Heart left ventricle (tissue), 16 donors: ENCODE measurements around the gene TNFSF13B. TPM values are rescaled to one million over a fixed set of nuclear protein-coding genes. Genes with fewer than 3 reads are reported as not detected.
"Not testable (repeated sequence)": the region's sequence is repeated elsewhere in the genome, so short reads cannot be mapped to it uniquely, and the experiment has no call there.

Source experiments
- ATAC-seq, 4 donors: fragments of 200-7000 bp; cut with Tn5 transposase; one replicate each; pipeline ENCODE4 v1.9.1; 2020 to 2022; ENCODE audit warnings: moderate library complexity in 4 of 4, mild to moderate bottlenecking in 3 of 4, moderate number of reproducible peaks in 1 of 4
- DNase-seq, 5 donors: peaks; one replicate each; pipeline ENCODE4 v3.0.0-alpha.2; 2020
- H3K27ac ChIP-seq, 12 donors: fragments of 200-600 bp; sonication (generic) in 4 of 12; one replicate each; pipeline versions ENCODE4 v1.5.0 to v1.8.0; 2016 to 2022; ENCODE audit warnings: mild to moderate bottlenecking in 2 of 12
- H3K27me3 ChIP-seq, 9 donors: fragments of 200-600 bp; sonication (generic) in 2 of 9; one replicate each; pipeline versions ENCODE4 v1.5.1 to v1.8.0; 2016 to 2022; ENCODE audit warnings: mild to moderate bottlenecking in 3 of 9
- H3K36me3 ChIP-seq, 9 donors: fragments of 200-600 bp; sonication (generic) in 2 of 9; one replicate each; pipeline versions ENCODE4 v1.5.0 to v1.8.0; 2018 to 2022; ENCODE audit warnings: mild to moderate bottlenecking in 2 of 9
- H3K4me1 ChIP-seq, 12 donors: fragments of 200-600 bp; sonication (generic) in 4 of 12; one replicate each; pipeline versions ENCODE4 v1.5.0 to v1.8.0; 2016 to 2022; ENCODE audit warnings: mild to moderate bottlenecking in 3 of 12
- H3K4me3 ChIP-seq, 12 donors: fragments of 200-600 bp; sonication (generic) in 4 of 12; one replicate each; pipeline versions ENCODE4 v1.5.0 to v1.8.0; 2017 to 2022; ENCODE audit warnings: mild to moderate bottlenecking in 9 of 12, moderate library complexity in 4 of 12
- H3K9me3 ChIP-seq, 12 donors: fragments of 200-600 bp; sonication (generic) in 4 of 12; one replicate each; pipeline versions ENCODE4 v1.5.0 to v1.8.0; 2016 to 2022; ENCODE audit warnings: mild to moderate bottlenecking in 1 of 12
- POLR2A ChIP-seq, 2 donors: fragments of 450-650 bp; IDR thresholded peaks; one replicate each; pipeline ENCODE4 v1.6.1; 2017; ENCODE audit warnings: antibody characterized with exemption in 2 of 2, mild to moderate bottlenecking in 2 of 2, moderate library complexity in 2 of 2
- WGBS, 4 donors: extraction: QIAGEN DNeasy Blood & Tissue Kit in 2 of 4; methylation state at CpG; one replicate each; pipeline versions ENCODE4 v1.1.5 to v1.1.7; 2013 to 2018; 5-methylcytosine and 5-hydroxymethylcytosine counted together
- intact Hi-C, 10 donors: fragments of 100-400 bp; cut with DNase I; formaldehyde crosslinking; loops; one replicate each; pipeline versions ENCODE4 v1.11.1 to v1.14.2; 2022
- polyA plus RNA-seq, 2 donors: library from polyadenylated mRNA; stranded (reverse); fragments of 200-250 nt; gene quantifications; one replicate each; pipeline ENCODE4 v1.2.3, GENCODE V29; 2013
- total RNA-seq, 9 donors: library from RNA; depleted of rRNA in 2 of 9; stranded (reverse); fragments of >200 nt in 2 of 9; fragmentation: NEBNext Ultra II Directional in 3 of 9; extraction: Animal tissue kit (Norgen Biotek cat#: 25700) in 3 of 9; gene quantifications; one replicate each; pipeline versions ENCODE4 v1.1.0 to v1.2.4, GENCODE V29; 2016 to 2023
- TF ChIP-seq, protein P1 (sequence below), 12 donors: fragments of 200-600 bp; sonication (generic) in 4 of 12; IDR thresholded peaks; one replicate each; pipeline versions ENCODE4 v1.5.0 to v1.8.0; 2018 to 2022; ENCODE audit warnings: antibody characterized with exemption in 12 of 12, mild to moderate bottlenecking in 5 of 12
- donor health status: ischemic (EF 13 %, LVEDD 7.1; RV severe dilation, severe dysfunction).
- donor health status: healthy with polysubstance abuse.
- donor health status: DM: no; HTN: yes; CAD: no.
- donor health status: DM: no; HTN: no; CAD: no.
- donor health status: ischemic (EF 25% LVEDD 6.9; RV normal size, moderate dysfunction).
- donor health status: ischemic (EF 25% LVEDD 5.7; RV mildly dilated, moderate dysfunction).
- donor health status: healthy.
- donor health status: DM: yes; HTN: yes; CAD: no.
- donor health status: ischemic (EF 35%, LVEDD 5.7; RV mildly dilated, moderate dysfunction).
- donor health status: nonischemic (EF 11% LVEDD 7.7; RV severe dilation, severe dysfunction).
- donor health status: DM: yes; HTN: yes; CAD: no.
- donor health status: PGD.
- donor health status: ischemic (EF 29% LVEDD 5.4; RV normal size, mild dysfunction).
- donor health status: nonischemic (EF 23%, LVEDD 6.1; RV moderate dilation, normal function).

The TNFSF13B gene
- total and polyA plus RNA-seq, 11 donors: 0.55 to 26.9 (median 1.0) TPM

DNA sequence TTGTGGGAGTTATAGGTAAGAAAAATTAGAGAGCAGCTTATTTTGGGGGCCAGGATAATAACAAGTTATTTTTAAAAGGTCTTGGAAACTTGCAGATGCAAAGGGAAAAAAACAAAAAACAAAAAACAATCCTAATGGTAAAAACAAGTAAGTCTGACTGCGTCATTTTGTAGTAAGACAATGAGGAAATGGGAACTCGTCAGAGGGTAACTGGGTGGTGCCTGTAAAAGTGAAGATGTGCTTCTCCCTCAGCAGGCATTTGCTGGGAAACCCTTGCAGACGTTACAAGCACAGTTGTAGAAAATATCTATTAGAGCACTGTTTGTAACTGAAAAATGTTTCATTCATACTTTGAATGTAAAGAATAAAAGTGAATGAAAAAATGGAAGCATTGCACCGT, 2.2 kb upstream of the TNFSF13B start:
- H3K27me3 ChIP-seq: no peaks in the 10 kb centered on the region
- no peak for ATAC-seq

DNA sequence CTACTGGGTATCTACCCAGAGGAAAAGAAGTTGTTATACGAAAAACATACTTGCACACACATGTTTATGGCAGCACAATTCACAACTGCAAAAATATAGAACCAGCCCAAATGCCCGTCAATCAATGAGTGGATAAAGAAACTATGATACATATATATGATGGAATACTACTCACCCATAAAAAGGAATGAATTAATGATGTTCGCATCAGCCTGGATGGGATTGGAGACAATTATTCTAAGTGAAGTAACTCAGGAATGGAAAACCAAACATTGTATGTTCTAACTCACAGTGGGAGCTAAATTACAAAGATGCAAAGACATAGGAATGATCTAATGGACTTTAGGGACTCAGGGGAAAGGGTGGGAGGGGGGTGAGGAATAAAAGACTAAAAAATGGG, 1.7 kb upstream of the TNFSF13B start:
- H3K27me3 ChIP-seq, DNase-seq, H3K36me3 ChIP-seq, H3K4me3 ChIP-seq, H3K9me3 ChIP-seq, ATAC-seq: not testable (repeated sequence)
- 97 to 99% (median 98%) methylated on average over 3 of the region's 3 CpGs for WGBS, 4 donors
- intact Hi-C loops: loop anchor here in 1 of 10 donors (5.0 kb wide), 1 partner anchor 41 kb away; no protein-coding TSS in a partner anchor
- H3K27ac ChIP-seq: peak overlapping the region in 1 of 12 donors; percentile 94
- peaks cover 0 to 34% (median 2%) of the 10 kb centered on the region in 12 donors for H3K4me1 ChIP-seq

More for the DNA sequence above, 2.2 kb upstream of the TNFSF13B start:
- Histone ChIP-seq H3K9me3 (no peaks in the 10 kb centered on the region), H3K4me3 (no peak overlapping the region), H3K27ac (peak overlapping the region in 1 of 12 donors; percentile 94), H3K36me3 (no peaks in the 10 kb centered on the region), H3K4me1 (peaks cover 0 to 34% (median 2%) of the 10 kb centered on the region in 12 donors)
- peak in 1 of 5 donors; percentile 27 for DNase-seq
- intact Hi-C loops: loop anchor here in 1 of 10 donors (5.0 kb wide), 1 partner anchor 40 kb away; no protein-coding TSS in a partner anchor
- TF ChIP-seq, protein P1, sequence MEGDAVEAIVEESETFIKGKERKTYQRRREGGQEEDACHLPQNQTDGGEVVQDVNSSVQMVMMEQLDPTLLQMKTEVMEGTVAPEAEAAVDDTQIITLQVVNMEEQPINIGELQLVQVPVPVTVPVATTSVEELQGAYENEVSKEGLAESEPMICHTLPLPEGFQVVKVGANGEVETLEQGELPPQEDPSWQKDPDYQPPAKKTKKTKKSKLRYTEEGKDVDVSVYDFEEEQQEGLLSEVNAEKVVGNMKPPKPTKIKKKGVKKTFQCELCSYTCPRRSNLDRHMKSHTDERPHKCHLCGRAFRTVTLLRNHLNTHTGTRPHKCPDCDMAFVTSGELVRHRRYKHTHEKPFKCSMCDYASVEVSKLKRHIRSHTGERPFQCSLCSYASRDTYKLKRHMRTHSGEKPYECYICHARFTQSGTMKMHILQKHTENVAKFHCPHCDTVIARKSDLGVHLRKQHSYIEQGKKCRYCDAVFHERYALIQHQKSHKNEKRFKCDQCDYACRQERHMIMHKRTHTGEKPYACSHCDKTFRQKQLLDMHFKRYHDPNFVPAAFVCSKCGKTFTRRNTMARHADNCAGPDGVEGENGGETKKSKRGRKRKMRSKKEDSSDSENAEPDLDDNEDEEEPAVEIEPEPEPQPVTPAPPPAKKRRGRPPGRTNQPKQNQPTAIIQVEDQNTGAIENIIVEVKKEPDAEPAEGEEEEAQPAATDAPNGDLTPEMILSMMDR (IDR thresholded peaks at IDR 0.05): no peak
- WGBS, 4 donors: 85 to 87% (median 87%) methylated on average over 4 of the region's 4 CpGs

DNA sequence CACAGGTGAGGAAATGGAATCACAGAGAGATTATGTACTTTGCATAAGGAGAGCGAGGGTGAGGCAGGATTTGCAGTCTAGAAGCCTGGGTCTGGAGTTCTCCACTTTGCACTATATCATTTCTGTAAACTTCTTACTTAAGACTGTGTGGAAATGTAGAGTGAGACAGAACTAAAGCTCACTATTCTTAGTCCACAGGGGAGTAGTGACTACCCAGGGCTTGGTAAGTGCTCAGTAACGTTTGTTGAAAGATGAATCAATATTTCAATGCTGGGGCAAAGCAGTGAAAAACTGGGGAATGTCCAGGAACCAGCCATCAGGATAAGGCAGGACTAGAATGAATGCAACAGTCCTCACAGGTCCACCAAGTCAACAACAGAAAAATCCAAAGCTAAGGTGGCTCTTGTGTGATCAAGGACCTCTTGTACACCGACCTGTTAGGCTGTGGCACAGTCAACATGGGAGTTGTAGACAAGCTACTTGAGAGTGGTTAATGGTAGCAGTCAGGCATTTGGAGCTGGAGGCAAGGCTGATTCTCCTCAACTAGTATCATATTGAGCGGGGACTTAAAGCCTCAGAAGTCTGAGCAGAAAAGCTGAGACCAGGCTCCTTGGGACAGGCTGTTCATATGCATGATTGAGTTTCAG, 929 bp upstream of the TNFSF13B start:
- H3K4me3 ChIP-seq: no peak overlapping the region
- WGBS, 4 donors: 75 to 80% (median 77%) methylated on average over 4 of the region's 4 CpGs
- peaks cover 0 to 34% (median 2%) of the 10 kb centered on the region in 12 donors for H3K4me1 ChIP-seq
- H3K36me3 ChIP-seq: no peaks in the 10 kb centered on the region
- peak overlapping the region in 5 of 12 donors; percentile 45 to 94 (median 59) for H3K27ac ChIP-seq
- peak in 1 of 4 donors; percentile 14 for ATAC-seq
- intact Hi-C loops: loop anchor here in 1 of 10 donors (5.0 kb wide), 1 partner anchor 41 kb away; no protein-coding TSS in a partner anchor
- no peak for DNase-seq
- no peaks in the 10 kb centered on the region for H3K9me3 ChIP-seq
- H3K27me3 ChIP-seq: no peaks in the 10 kb centered on the region
- no peak for TF ChIP-seq POLR2A (IDR thresholded peaks at IDR 0.05)
- TF ChIP-seq, protein P1 (IDR thresholded peaks at IDR 0.05): no peak

DNA sequence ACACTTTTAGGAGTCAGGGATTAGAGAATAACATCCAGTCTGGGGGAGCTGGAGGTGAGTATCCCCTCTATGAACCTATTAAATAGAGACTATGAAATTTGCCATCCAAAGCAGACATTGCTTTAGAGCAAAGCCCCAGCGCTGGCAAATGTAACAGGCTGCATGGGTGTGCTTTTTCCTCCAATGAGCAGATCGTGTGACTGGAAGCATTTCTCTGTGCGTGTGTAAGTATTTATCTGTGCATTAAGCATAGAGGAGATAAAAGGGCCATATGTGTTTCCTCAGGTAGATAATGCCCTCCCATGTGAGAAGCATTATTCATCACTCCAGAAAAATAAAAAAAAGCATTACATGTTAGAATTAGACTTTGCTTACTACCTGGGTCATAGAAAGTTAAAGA, 924 bp downstream of the TNFSF13B start:
- Histone ChIP-seq H3K27ac (peak overlapping the region in 10 of 12 donors; percentile 11 to 94 (median 56)), H3K27me3 (no peaks in the 10 kb centered on the region), H3K4me1 (peaks cover 0 to 46% (median 2%) of the 10 kb centered on the region in 12 donors), H3K4me3 (peak overlapping the region in 10 of 12 donors; percentile 35 to 64 (median 50)), H3K36me3 (no peaks in the 10 kb centered on the region), H3K9me3 (no peaks in the 10 kb centered on the region)
- no peak for TF ChIP-seq POLR2A (IDR thresholded peaks at IDR 0.05)
- TF ChIP-seq, protein P1 (IDR thresholded peaks at IDR 0.05): no peak
- ATAC-seq (peak in 1 of 4 donors; percentile 19), DNase-seq (no peak)
- intact Hi-C loops: no loop called here
- 36 to 67% (median 55%) methylated on average over 3 of the region's 3 CpGs for WGBS, 4 donors
